ENCODE measurements around the gene DMTF1.
"Not testable (repeated sequence)": the region's sequence is repeated elsewhere in the genome, so short reads cannot be mapped to it uniquely, and the experiment has no call there.

DMTF1 gene

GRCh38 chr7:87234949-87235348 is 82.7 kb downstream of the DMTF1 start:
- no peak for DNase-seq

- not testable (repeated sequence) for DNase-seq
Observed at GRCh38 chr7:87238464-87239051, 86.3 kb downstream of the DMTF1 start.

- not testable (repeated sequence) for DNase-seq
Observed at GRCh38 chr7:87245671-87246070, 93.4 kb downstream of the DMTF1 start.
